GM13976 (cell line): ENCODE measurements around the gene CPN2.
A peak's percentile ranks its signal among the peaks of the same experiment; 100 is the strongest.

Experiments
- DNase-seq: peaks from one replicate; pipeline ENCODE4 v3.0.0; 2012; ENCODE audit warnings: low spot score
- CTCF ChIP-seq: IDR thresholded peaks from 2 replicates; pipeline ENCODE4 v1.5.1; 2012; ENCODE audit warnings: borderline replicate concordance, mild to moderate bottlenecking; ENCODE audit not compliant: insufficient read depth; ENCODE audit errors: extremely low read depth, missing control alignments, control extremely low read depth
- in situ Hi-C: fragments of 300-500 bp; cut with MboI; formaldehyde crosslinking; loops from one replicate; pipeline ENCODE4 v1.12.0; 2022; ENCODE audit warnings: low sequenced_read_pairs, mixed read lengths, inconsistent platforms; ENCODE audit not compliant: unreplicated experiment

Gene CPN2

GRCh38 chr3:194315088-194315964, 35.8 kb downstream of the CPN2 start:
- TF ChIP-seq CTCF, result peak; percentile 96
- peak; percentile 92 for DNase-seq
- in situ Hi-C loops, result loop anchor here (5.0 to 25.0 kb wide), 4 partner anchors 181 to 653 kb away; partner anchors contain the start of gene HES1

DNA sequence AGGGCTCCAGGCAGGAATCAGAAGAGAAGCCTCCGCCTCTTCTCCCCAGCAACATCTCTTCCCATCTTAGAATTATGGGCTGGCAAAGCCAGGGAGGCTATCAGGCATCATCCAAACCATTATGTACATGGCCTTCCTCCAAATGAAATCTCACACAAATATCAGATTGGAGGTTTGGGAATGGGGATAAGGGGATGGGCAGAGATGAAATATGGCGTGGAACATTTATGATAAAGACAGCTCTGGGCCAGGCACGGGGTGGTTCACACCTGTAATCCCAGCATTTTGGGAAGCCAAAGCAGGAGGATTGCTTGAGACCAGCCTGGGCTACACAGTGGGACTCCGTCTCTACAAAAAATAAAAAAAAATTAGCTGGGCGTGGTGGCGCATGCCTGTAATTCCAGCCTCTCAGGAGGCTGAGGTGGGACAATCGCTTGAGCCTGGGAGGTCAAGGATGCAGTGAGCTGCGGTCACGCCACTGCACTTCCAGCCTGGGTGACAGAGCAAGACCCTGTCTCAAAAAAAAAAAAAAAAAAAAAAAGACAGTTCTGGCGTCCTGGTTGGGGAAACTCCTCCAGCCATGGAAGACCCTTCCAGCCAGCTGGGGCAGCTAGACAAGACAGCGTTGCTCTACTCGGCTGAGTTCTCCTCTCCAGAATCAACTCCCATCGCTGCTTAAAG, 36.6 kb downstream of the CPN2 start:
- no peak for TF ChIP-seq CTCF
- in situ Hi-C loops, result loop anchor here (5.0 to 25.0 kb wide), 4 partner anchors 180 to 652 kb away; partner anchors contain the start of gene HES1
- no peak for DNase-seq

DNA sequence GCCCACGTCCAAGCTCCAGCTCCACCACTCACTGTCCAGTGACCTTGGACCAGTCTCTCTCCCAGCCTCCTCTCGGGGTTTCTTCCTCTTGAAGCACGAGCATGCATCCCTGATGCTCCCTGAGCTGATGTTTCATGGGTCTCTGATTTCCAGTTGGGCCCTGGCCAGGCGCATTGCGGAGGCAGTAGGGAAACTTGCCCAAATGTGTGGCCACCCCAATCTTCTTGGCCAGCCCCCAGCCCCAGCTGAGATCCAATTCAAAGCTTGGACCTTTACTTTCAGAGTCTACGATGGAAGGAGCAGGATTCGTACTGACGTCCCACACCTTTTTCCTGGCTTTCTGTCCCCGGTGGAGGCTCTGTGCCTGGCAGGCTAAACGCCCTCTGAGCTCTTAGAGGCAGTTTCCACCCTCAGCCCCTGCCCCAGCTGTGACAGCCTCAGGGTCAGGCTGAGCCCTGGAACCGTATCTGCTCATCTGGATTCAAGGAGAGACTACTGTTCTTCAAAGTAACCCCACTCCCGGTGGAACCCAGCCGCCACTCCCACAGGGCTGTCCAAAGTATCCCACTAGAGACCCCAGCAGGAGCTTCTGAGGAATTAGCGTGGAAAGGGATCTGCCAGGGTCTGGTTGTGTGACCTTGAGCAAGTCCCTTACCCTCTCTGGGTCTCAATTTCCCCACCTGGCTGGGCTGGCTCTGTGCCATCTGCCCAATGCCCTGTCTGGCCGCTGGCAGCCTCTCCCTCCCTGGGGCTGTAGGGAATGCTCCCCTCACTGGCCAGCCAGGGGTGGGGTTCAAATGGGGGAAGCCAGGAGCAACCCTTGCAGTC, 37.4 kb downstream of the CPN2 start:
- no peak for DNase-seq
- TF ChIP-seq CTCF, result no peak
- in situ Hi-C loops, result loop anchor here (10.0 to 25.0 kb wide), 3 partner anchors 179 to 651 kb away; partner anchors contain the start of gene HES1

DNA sequence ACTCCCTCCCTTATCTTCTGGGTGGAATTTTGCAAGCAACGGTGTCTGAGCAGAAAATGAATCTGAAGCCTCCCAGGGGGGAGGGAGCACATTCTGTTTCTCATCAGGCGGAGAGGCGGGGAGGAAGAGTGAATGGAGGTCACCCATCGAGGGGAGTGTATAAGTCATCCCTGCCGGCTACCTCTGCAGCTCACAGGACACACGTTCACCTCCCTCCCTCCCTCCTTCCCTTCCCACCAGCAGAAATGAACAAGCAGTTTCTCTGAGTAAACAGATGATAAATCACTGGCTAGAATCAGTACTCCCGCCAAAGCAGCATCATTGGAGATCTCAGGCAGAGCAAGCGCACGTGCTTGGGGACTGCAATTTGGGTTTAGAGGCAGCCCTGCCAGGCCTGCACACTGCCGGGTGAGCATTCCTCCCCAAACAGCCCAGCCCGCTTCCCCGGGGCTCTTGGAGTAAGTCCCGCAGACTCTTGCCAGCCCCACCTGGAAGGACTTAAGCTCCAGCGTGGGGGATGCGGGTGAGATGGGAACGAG, 38.3 kb downstream of the CPN2 start:
- in situ Hi-C loops, result loop anchor here (10.0 to 25.0 kb wide), 3 partner anchors 178 to 651 kb away; partner anchors contain the start of gene HES1
- DNase-seq, result no peak
- TF ChIP-seq CTCF, result no peak

DNA sequence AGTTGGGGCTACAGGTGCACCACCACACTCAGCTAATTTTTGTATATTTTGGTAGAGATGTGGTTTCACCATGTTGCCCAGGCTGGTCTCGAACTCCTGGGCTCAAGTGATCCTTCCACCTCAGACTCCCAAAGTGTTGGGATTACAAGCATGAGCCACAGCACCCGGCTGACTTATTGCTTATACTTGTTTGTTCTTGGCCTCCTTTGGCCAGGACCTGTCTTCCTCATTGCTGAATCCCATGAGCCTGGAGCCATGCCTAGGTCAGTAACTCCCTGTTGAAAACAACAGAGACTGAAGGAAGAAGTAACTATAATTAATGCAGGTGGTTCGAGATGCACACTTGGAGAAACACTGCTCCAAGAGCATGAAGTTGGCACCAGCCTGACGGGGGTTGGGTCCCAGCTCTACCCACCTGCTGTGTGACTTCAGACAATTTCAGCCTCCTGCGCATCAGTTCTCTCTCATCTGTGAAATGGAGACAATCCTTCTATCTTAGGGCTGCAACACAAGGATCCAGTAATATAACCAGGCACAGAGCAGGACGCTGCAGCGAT, 38.9 kb downstream of the CPN2 start:
- DNase-seq, result no peak
- in situ Hi-C loops, result loop anchor here (10.0 to 25.0 kb wide), 3 partner anchors 177 to 650 kb away; partner anchors contain the start of gene HES1
- TF ChIP-seq CTCF, result no peak

- in situ Hi-C loops, result loop anchor here (10.0 to 25.0 kb wide), 3 partner anchors 176 to 649 kb away; partner anchors contain the start of gene HES1
- TF ChIP-seq CTCF, result no peak
- no peak for DNase-seq
Observed at GRCh38 chr3:194311000-194311399, 40.1 kb downstream of the CPN2 start.
